ENCODE results near the gene FCF1.

GRCh38 chr14:74685921-74686678, 26.8 kb upstream of the FCF1 start:
- no peak for TF ChIP-seq CTCF (IDR thresholded peaks at IDR 0.05)
- no peak for TF ChIP-seq POLR2A (IDR thresholded peaks at IDR 0.05)
